BLaER1 treated with 17β-estradiol and CSF1 and Interleukin-3, amounts not matched to agents 10 nM and 100 nM (cell line): ENCODE results near the gene SLC37A1.
A peak's percentile ranks its signal among the peaks of the same experiment; 100 is the strongest.

Source experiments
- H3K27ac ChIP-seq, 11 experiments: shearing (Covaris generic); formaldehyde crosslinking; 2 replicates each; pipeline ENCODE4 v1.8.1; 2022
- H3K27me3 ChIP-seq, 11 experiments: shearing (Covaris generic); formaldehyde crosslinking; 2 replicates each; pipeline ENCODE4 v1.8.1; 2022
- H3K36me3 ChIP-seq, 11 experiments: shearing (Covaris generic); formaldehyde crosslinking; 2 replicates each; pipeline ENCODE4 v1.8.1; 2022
- H3K4me1 ChIP-seq, 10 experiments: shearing (Covaris generic); formaldehyde crosslinking; 2 replicates each; pipeline ENCODE4 v1.8.1; 2022
- H3K4me2 ChIP-seq, 11 experiments: shearing (Covaris generic); formaldehyde crosslinking; 2 replicates each; pipeline ENCODE4 v1.8.1; 2022
- H3K4me3 ChIP-seq, 10 experiments: shearing (Covaris generic); formaldehyde crosslinking; 2 replicates each; pipeline ENCODE4 v1.8.1; 2022
- H3K9ac ChIP-seq, 11 experiments: shearing (Covaris generic); formaldehyde crosslinking; 2 replicates each; pipeline ENCODE4 v1.8.1; 2022
- H3K9me3 ChIP-seq, 11 experiments: shearing (Covaris generic); formaldehyde crosslinking; replicated peaks in 1 of 11; 2 replicates each; pipeline ENCODE4 v1.8.1; 2022
- H4K20me1 ChIP-seq, 11 experiments: shearing (Covaris generic); formaldehyde crosslinking; 2 replicates each; pipeline ENCODE4 v1.8.1; 2022
- Cebpa-rat ChIP-seq, 11 experiments: shearing (Covaris generic); IDR thresholded peaks; 2 replicates each; pipeline ENCODE4 v1.8.1; 2022

Gene SLC37A1

DNA sequence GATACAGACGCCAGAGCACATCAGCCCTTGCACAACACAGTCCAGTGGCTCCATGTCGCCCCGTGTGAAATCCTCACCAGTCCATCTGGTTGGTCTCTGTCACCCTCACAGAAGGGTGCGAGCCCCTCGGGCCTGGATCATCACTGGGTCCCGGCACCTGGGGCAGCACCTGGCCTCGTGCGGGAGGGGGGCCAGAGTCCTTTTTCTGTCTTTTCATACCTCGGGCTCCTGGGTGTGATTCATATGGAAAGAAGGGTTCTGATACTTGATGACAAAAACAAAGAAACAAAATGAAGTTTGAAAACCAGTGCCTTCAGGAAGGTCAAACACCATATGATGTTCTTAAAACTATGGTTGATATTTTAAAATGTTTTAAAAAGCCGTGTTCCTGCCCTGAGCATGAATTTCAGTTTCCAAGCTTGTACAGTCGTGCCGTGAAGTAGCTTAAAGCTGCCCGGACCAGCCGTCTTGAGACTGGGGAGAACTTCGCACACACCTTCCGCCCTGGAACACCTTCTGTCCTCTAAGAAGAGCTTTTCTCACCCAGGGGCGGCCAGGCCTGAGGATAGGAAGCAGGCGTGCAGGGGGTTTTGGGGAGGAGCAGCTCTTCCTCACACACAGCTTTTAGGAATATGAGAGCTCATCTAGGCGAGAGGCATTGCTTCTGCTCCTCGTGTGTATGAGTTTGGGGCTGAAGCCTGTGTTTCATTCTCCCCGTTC, 35.2 kb downstream of the SLC37A1 start:
- Histone ChIP-seq H3K4me2 (no peak overlapping the region), H4K20me1 (peaks cover 0 to 22% (median 12%) of the 10 kb centered on the region in 11 experiments; a peak in 11 of 22 replicates), H3K4me1 (peaks cover 7 to 37% (median 30%) of the 10 kb centered on the region in 10 experiments; a peak in 19 of 20 replicates), H3K36me3 (peaks cover 11 to 50% (median 39%) of the 10 kb centered on the region in 11 experiments; a peak in 18 of 22 replicates), H3K4me3 (no peak overlapping the region), H3K9me3 (no peaks in the 10 kb centered on the region), H3K27ac (no peak overlapping the region), H3K9ac (no peak overlapping the region), H3K27me3 (no peaks in the 10 kb centered on the region)
- no peak for TF ChIP-seq Cebpa-rat (IDR thresholded peaks at IDR 0.05)

DNA sequence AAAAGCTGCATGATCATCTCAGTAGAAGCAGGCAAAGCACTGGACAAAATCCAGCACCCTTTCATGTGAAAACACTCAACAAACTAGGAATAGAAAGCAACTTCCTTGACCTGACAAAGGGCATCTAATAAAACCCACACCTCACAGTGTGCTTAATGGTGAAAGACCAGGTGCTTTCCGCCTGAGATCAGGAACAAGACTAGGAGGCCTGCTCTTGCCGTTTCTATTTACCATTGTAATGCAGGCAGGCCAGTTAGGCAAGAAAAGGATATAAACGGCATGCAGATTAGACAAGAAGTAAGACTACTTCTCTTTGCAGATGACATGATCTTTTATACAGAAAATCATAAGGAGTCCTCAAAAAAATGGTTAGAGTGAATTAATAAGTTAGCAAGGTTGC, 37.2 kb downstream of the SLC37A1 start:
- Histone ChIP-seq H3K4me2 (no peak overlapping the region), H3K4me1 (peaks cover 0 to 35% (median 19%) of the 10 kb centered on the region in 10 experiments; a peak in 16 of 20 replicates), H3K9ac (no peak overlapping the region), H3K27ac (no peak overlapping the region), H4K20me1 (peaks cover 0 to 16% (median 1%) of the 10 kb centered on the region in 11 experiments; a peak in 7 of 22 replicates), H3K9me3 (no peaks in the 10 kb centered on the region), H3K4me3 (no peak overlapping the region), H3K27me3 (no peaks in the 10 kb centered on the region; a peak in 1 of 22 replicates), H3K36me3 (peaks cover 11 to 41% (median 37%) of the 10 kb centered on the region in 11 experiments; a peak in 18 of 22 replicates)
- TF ChIP-seq Cebpa-rat (IDR thresholded peaks at IDR 0.05) = no peak

DNA sequence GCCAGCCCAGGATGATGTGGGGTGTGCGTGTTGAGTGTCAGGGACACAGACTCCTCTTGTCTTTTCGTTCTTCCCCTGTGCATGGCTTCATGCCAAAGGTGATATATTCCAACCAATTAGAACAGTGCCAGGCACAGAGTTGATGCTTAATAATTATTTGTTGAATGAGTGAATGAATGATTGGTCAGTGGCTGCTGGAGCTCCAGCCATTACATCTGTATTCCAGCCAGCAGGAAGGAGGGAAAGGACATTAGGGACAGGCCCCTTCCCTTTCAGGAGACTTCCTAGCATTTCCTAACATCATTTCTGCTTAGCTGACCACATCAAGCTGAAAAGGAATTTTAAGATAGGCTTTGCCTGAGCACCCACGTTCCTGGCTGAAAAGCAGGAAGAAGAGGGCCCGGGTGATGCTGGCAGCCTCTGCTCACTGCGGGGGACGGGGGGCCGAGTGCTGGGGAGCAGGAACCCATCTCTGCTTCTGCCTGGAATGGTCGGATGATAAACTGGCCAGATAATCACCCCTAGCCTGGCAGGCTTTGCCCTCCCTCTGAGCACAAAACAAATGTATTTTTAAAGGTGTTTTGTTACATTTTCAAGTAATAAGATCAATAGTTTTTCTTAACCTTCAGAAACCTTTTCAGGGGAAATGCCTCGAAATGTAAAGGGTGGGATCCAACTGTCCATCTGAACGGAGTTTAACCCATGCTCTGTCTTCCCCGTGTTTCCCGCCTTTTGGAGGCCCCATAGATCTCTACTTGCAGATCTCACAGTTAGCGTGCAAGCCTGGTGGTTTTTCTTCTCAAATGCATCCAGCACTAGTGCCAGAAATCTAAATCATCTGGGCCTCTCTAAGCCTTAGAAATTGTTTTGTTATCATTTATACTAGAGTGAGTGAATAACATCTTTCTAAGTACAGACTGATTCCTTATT, 39.0 kb downstream of the SLC37A1 start:
- H3K36me3 ChIP-seq = peaks cover 9 to 25% (median 19%) of the 10 kb centered on the region in 11 experiments; a peak in 15 of 22 replicates
- peaks cover 0 to 10% (median 0%) of the 10 kb centered on the region in 11 experiments; a peak in 2 of 22 replicates for H3K27me3 ChIP-seq
- H3K27ac ChIP-seq = no peak overlapping the region
- no peak overlapping the region for H3K4me3 ChIP-seq
- H3K4me1 ChIP-seq = peaks cover 14 to 53% (median 36%) of the 10 kb centered on the region in 10 experiments
- peaks cover 0 to 27% (median 8%) of the 10 kb centered on the region in 11 experiments; a peak in 10 of 22 replicates for H4K20me1 ChIP-seq
- no peak overlapping the region for H3K9ac ChIP-seq
- TF ChIP-seq Cebpa-rat (IDR thresholded peaks at IDR 0.05) = no peak
- H3K9me3 ChIP-seq = no peaks in the 10 kb centered on the region
- H3K4me2 ChIP-seq = peak overlapping the region in 4 of 11 experiments; percentile 1 to 42 (median 24); a peak in 5 of 22 replicates

DNA sequence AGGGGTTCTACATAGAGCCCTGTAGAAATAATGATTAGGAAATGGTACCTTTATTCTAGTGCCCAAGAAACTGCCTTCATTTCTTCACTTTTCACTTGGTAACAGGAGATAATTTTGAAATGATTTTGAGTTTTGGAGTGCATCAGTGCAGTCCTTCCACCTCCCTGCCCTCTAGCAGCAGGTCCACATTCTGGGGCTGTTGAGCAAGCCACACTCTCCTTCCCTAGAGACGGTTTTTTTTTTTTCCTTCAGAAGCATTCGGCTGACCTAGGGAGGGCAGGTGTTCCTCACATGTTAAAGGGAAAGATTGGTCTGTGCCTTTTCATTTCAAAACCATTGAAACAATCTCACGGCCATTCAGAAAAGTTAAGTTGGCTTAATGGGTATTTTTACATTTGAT, 39.8 kb downstream of the SLC37A1 start:
- H3K36me3 ChIP-seq = peaks cover 3 to 18% (median 11%) of the 10 kb centered on the region in 11 experiments; a peak in 13 of 22 replicates
- H3K4me1 ChIP-seq = peaks cover 14 to 60% (median 41%) of the 10 kb centered on the region in 10 experiments
- no peaks in the 10 kb centered on the region for H3K9me3 ChIP-seq
- TF ChIP-seq Cebpa-rat (IDR thresholded peaks at IDR 0.05) = no peak
- H4K20me1 ChIP-seq = peaks cover 0 to 28% (median 8%) of the 10 kb centered on the region in 11 experiments; a peak in 10 of 22 replicates
- peak overlapping the region in 7 of 11 experiments; percentile 16 to 42 (median 32); a peak in 10 of 22 replicates for H3K4me2 ChIP-seq
- H3K9ac ChIP-seq = no peak overlapping the region
- H3K27me3 ChIP-seq = peaks cover 0 to 10% (median 0%) of the 10 kb centered on the region in 11 experiments; a peak in 2 of 22 replicates
- H3K27ac ChIP-seq = no peak overlapping the region
- no peak overlapping the region for H3K4me3 ChIP-seq

DNA sequence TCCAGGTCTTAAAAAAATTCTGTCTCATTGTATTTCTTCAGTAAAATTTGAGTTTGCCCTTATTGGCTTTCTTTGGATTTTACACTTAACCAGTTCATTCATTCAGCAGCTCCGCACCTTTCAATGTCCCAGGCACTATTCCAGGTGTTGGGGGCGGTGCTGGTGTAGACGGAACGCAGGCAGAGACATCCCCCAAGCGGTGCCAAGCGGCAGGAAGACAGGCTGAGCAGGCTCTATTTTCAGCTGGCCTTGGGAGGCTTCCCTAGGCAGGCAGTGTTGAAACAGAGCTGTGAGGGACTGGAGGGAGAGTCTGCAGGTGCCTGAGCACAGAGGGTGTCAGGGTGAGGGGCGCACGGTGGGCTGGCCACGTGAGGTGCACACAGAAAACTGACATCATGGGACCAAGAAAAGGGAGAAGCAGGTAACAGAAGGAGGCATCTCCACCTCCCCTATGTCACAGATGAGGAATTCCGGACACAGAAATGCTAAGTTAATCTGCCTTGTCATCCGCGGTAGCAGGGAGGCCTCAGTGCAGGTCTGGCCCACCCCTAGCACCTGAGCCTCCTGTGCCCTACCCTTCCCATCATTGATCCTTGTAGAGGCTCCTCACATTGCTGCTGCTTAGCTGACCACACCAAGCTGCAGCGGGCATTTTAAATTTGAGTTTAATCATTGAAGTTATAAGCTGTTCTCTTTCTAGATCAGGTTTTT, 40.8 kb downstream of the SLC37A1 start:
- Histone ChIP-seq H3K36me3 (peaks cover 0 to 13% (median 2%) of the 10 kb centered on the region in 11 experiments; a peak in 10 of 22 replicates), H3K27ac (no peak overlapping the region)

DNA sequence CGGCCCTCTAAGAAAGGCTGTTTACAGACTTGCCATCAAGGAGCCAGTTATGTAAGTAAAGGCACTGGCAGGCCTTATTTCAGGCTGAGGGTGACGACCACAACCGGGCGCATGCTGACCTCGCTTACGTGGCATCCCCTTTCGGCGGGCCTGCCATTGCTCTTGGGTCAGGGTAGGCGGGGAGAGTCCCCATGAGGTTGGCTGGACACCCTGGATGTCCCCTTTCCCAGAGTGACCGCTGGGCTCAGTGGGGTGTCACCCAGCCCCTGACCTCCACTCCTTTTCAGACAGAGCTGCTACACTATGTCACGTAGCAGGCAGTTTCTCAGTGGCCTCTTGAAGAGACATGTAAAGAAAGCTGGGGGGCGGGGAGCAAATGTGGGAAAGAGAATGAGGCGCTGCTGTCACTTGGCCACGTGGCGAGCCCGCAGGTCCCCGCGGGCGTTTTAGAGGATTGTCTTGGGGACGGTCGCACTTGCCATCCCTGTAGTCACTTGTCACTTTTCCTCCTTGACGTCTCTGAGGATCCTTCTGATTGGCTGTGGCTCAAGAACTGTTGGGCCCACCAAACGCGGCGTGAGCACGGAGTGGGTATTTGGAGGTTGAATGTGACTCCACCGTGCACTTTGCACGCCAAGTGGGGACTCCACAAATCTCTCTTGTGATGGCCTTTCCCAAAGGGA, 42.2 kb downstream of the SLC37A1 start:
- Histone ChIP-seq H3K9ac (no peak overlapping the region), H3K4me2 (peak overlapping the region in 10 of 11 experiments; percentile 6 to 87 (median 81); a peak in 20 of 22 replicates), H3K27me3 (peaks cover 0 to 10% (median 0%) of the 10 kb centered on the region in 11 experiments; a peak in 2 of 22 replicates), H3K36me3 (peaks cover 0 to 9% (median 0%) of the 10 kb centered on the region in 11 experiments; a peak in 7 of 22 replicates), H3K4me1 (peaks cover 14 to 81% (median 58%) of the 10 kb centered on the region in 10 experiments), H3K27ac (no peak overlapping the region), H3K4me3 (no peak overlapping the region), H3K9me3 (no peaks in the 10 kb centered on the region), H4K20me1 (peaks cover 0 to 28% (median 8%) of the 10 kb centered on the region in 11 experiments; a peak in 10 of 22 replicates)
- no peak for TF ChIP-seq Cebpa-rat (IDR thresholded peaks at IDR 0.05)

More for the DNA sequence above, 40.8 kb downstream of the SLC37A1 start:
- H3K27me3 ChIP-seq = peaks cover 0 to 10% (median 0%) of the 10 kb centered on the region in 11 experiments; a peak in 2 of 22 replicates
- H3K4me2 ChIP-seq = peak overlapping the region in 3 of 11 experiments; percentile 16 to 42 (median 33); a peak in 3 of 22 replicates
- peaks cover 14 to 70% (median 49%) of the 10 kb centered on the region in 10 experiments for H3K4me1 ChIP-seq
- no peak for TF ChIP-seq Cebpa-rat (IDR thresholded peaks at IDR 0.05)
- H3K4me3 ChIP-seq = no peak overlapping the region
- no peak overlapping the region for H3K9ac ChIP-seq
- H4K20me1 ChIP-seq = peaks cover 0 to 28% (median 8%) of the 10 kb centered on the region in 11 experiments; a peak in 10 of 22 replicates
- no peaks in the 10 kb centered on the region for H3K9me3 ChIP-seq

DNA sequence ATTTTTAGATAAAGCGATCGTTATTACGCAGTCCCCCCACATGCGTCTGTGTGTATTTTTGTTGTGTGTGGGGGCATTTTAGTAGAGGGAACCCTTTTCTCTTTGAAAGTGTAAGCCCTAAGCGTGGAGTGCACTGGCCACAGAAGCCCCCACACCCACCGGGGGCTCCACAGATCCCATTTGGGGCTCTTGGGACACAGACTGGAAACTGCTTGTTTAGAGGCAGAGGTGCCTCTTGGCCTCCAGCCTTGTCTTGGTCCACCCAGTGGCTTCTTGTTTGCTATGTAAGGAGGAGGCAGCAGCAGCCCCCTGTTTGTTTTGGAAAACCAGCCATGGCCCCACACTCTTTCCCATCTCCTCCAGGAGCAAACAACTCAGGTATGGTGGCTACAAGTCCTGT, 42.8 kb downstream of the SLC37A1 start:
- Histone ChIP-seq H3K4me2 (peak overlapping the region; percentile 54 to 87 (median 80)), H3K9ac (peak overlapping the region in 4 of 11 experiments; percentile 5 to 40 (median 11); a peak in 2 of 22 replicates), H3K27ac (peak overlapping the region in 4 of 11 experiments; percentile 0 to 16 (median 6); a peak in 1 of 22 replicates), H3K36me3 (peaks cover 0 to 9% (median 0%) of the 10 kb centered on the region in 11 experiments; a peak in 6 of 22 replicates), H4K20me1 (peaks cover 0 to 28% (median 8%) of the 10 kb centered on the region in 11 experiments; a peak in 10 of 22 replicates), H3K9me3 (no peaks in the 10 kb centered on the region), H3K27me3 (peaks cover 0 to 12% (median 0%) of the 10 kb centered on the region in 11 experiments; a peak in 4 of 22 replicates), H3K4me1 (peaks cover 16 to 87% (median 64%) of the 10 kb centered on the region in 10 experiments), H3K4me3 (no peak overlapping the region)
- TF ChIP-seq Cebpa-rat (IDR thresholded peaks at IDR 0.05) = no peak
